NCI-H2196 treated with DMSO at 0.1 percent for 48 hours (cell line): ENCODE measurements around the gene ABHD18.
"Not testable (repeated sequence)": the region's sequence is repeated elsewhere in the genome, so short reads cannot be mapped to it uniquely, and the experiment has no call there.

Experiments
- DNase-seq: peaks from one replicate; lab custom pipeline; 2025; ENCODE audit not compliant: unreplicated experiment; lab: John Stamatoyannopoulos, UW

The ABHD18 gene

GRCh38 chr4:127965062-127965802, at the start of gene ABHD18, which contains the start of gene MFSD8:
Gene ABHD18, plus strand, starts transcription at chr4:127965406. Its CDS starts 17,550 bp downstream, at chr4:127982956.
Gene MFSD8, minus strand, starts transcription at chr4:127965173. Its CDS starts 40 bp downstream, at chr4:127965133.
- DNase-seq: peak; percentile 82

GRCh38 chr4:127916512-127916911, 48.7 kb upstream of the ABHD18 start:
- DNase-seq: no peak

GRCh38 chr4:127917151-127917550, 48.1 kb upstream of the ABHD18 start:
- no peak for DNase-seq

- DNase-seq: no peak
These were observed 44.7 kb upstream of the ABHD18 start for GRCh38 chr4:127920521-127920920.

GRCh38 chr4:127922226-127922625, 43.0 kb upstream of the ABHD18 start:
- no peak for DNase-seq

GRCh38 chr4:127925720-127926119, 39.5 kb upstream of the ABHD18 start:
- not testable (repeated sequence) for DNase-seq

GRCh38 chr4:127930175-127930574, 35.0 kb upstream of the ABHD18 start:
- DNase-seq: no peak

- not testable (repeated sequence) for DNase-seq
These were observed 33.4 kb upstream of the ABHD18 start for GRCh38 chr4:127931836-127932235.

- no peak for DNase-seq
These were observed 28.2 kb upstream of the ABHD18 start for GRCh38 chr4:127936974-127937373.

- no peak for DNase-seq
These were observed 8.1 kb upstream of the ABHD18 start for GRCh38 chr4:127957105-127957504.

- no peak for DNase-seq
These were observed 5.4 kb upstream of the ABHD18 start for GRCh38 chr4:127959794-127960193.

GRCh38 chr4:127963633-127964398, 1.4 kb upstream of the ABHD18 start:
- DNase-seq: not testable (repeated sequence)

GRCh38 chr4:127964426-127965061, 662 bp upstream of the ABHD18 start:
- DNase-seq: not testable (repeated sequence)

- DNase-seq: peak; percentile 10
These were observed 583 bp downstream of the ABHD18 start for GRCh38 chr4:127965803-127966175.

- DNase-seq: no peak
These were observed 2.1 kb downstream of the ABHD18 start for GRCh38 chr4:127967141-127967775.

- no peak for DNase-seq
These were observed 3.4 kb downstream of the ABHD18 start for GRCh38 chr4:127968586-127968985.

- not testable (repeated sequence) for DNase-seq
These were observed 5.7 kb downstream of the ABHD18 start for GRCh38 chr4:127970925-127971324.

- DNase-seq: peak; percentile 26
These were observed 10.0 kb downstream of the ABHD18 start for GRCh38 chr4:127975121-127975770.

- DNase-seq: no peak
These were observed 13.7 kb downstream of the ABHD18 start for GRCh38 chr4:127978930-127979329.

- no peak for DNase-seq
These were observed 17.2 kb downstream of the ABHD18 start for GRCh38 chr4:127982445-127982844.

- no peak for DNase-seq
These were observed 20.8 kb downstream of the ABHD18 start for GRCh38 chr4:127985989-127986388.
